ENCODE data around the gene PCBP3. TPM values are rescaled to one million over a fixed set of nuclear protein-coding genes. Genes with fewer than 3 reads are reported as not detected.

Gene PCBP3
- total RNA-seq, 1 donor from 2014 or later = 5.0 TPM

GRCh38 chr21:45827302-45827692 lies 183.8 kb downstream of the PCBP3 start:
- H3K4me3 Mint-ChIP-seq = no peak overlapping the region
- H3K27ac Mint-ChIP-seq = no peak overlapping the region
- peaks cover 7% of the 10 kb centered on the region for H3K27me3 Mint-ChIP-seq (ENCODE audit: low read depth)
- peaks cover 9% of the 10 kb centered on the region for H3K4me1 Mint-ChIP-seq
- DNase-seq (ENCODE audit: low spot score in 2 of 2, unreplicated experiment in 2 of 2) = no peak
- no peaks in the 10 kb centered on the region for H3K36me3 Mint-ChIP-seq
- TF ChIP-seq CTCF (IDR thresholded peaks at IDR 0.05; ENCODE audit: unreplicated experiment) = no peak
- H3K9me3 Mint-ChIP-seq = no peaks in the 10 kb centered on the region

DNA sequence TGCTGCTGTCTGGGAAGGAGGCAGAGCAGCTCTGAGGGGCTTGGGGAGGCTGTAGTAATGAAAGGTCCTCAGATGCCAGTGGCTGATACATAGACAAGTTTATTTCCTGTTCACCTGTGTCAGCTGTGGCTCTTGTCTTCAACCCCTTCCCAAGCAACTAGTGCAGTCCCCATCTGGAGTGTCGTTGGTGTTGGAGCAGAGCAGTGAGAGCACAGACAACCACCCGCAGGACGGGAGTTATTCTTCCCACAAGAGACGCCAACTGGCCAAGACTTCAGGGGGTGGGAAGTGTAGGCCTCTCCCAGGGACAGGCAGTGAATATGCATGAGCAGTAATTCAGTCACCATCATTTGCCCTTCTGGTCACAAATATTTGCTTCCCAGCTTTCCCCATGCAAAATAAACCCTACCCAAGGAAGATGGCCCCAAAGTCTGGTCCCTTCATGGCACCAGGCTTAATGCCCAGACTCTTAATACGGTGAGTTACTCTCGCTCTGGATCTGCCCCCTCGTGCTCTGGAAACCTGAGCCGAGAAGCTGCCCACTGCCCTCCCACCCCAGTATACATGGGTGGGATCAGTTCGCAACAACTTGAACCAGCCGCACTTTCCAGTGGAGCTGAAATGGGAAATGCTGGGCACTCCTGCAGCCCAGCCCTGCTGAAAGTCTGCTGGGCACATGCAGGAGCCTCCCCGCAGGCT lies 184.5 kb downstream of the PCBP3 start:
- no peak for DNase-seq (ENCODE audit: low spot score in 2 of 2, unreplicated experiment in 2 of 2)
- H3K9me3 Mint-ChIP-seq = no peaks in the 10 kb centered on the region
- peaks cover 7% of the 10 kb centered on the region for H3K27me3 Mint-ChIP-seq (ENCODE audit: low read depth)
- H3K4me3 Mint-ChIP-seq = no peak overlapping the region
- no peaks in the 10 kb centered on the region for H3K36me3 Mint-ChIP-seq
- H3K4me1 Mint-ChIP-seq = peaks cover 13% of the 10 kb centered on the region
- H3K27ac Mint-ChIP-seq = no peak overlapping the region
- TF ChIP-seq CTCF (IDR thresholded peaks at IDR 0.05; ENCODE audit: unreplicated experiment) = no peak

GRCh38 chr21:45828580-45829570 lies 185.3 kb downstream of the PCBP3 start:
- Mint-ChIP-seq H3K4me3 (no peak overlapping the region), H3K36me3 (no peaks in the 10 kb centered on the region), H3K27ac (no peak overlapping the region), H3K4me1 (peaks cover 13% of the 10 kb centered on the region), H3K27me3 (ENCODE audit: low read depth) (peaks cover 7% of the 10 kb centered on the region), H3K9me3 (no peaks in the 10 kb centered on the region)
- TF ChIP-seq CTCF (IDR thresholded peaks at IDR 0.05; ENCODE audit: unreplicated experiment) = no peak
- no peak for DNase-seq (ENCODE audit: low spot score in 2 of 2, unreplicated experiment in 2 of 2)

DNA sequence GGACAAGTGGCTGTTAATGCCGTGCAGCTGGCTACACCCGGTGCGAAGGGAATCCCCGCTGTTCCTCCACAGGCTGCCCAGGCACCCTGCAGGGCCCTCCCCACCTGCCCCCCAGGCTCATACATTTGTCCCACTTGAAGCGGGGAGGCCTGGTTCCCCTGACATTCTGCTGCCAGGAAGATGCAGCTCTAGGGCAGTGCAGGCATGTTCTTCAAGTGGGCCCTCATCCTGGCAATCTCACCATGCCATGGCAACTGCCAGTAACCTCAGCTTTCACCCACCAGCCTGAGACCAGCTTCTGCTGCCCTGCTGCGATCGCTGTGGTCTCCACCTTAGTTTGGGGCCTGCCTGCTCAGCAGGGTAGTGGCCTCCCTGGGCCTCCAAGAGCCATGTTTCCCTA lies 186.1 kb downstream of the PCBP3 start:
- H3K36me3 Mint-ChIP-seq = no peaks in the 10 kb centered on the region
- H3K4me1 Mint-ChIP-seq = peaks cover 13% of the 10 kb centered on the region
- H3K9me3 Mint-ChIP-seq = no peaks in the 10 kb centered on the region
- no peak overlapping the region for H3K4me3 Mint-ChIP-seq
- no peak for TF ChIP-seq CTCF (IDR thresholded peaks at IDR 0.05; ENCODE audit: unreplicated experiment)
- no peak for DNase-seq (ENCODE audit: low spot score in 2 of 2, unreplicated experiment in 2 of 2)
- H3K27ac Mint-ChIP-seq = no peak overlapping the region
- H3K27me3 Mint-ChIP-seq (ENCODE audit: low read depth) = peaks cover 4% of the 10 kb centered on the region

DNA sequence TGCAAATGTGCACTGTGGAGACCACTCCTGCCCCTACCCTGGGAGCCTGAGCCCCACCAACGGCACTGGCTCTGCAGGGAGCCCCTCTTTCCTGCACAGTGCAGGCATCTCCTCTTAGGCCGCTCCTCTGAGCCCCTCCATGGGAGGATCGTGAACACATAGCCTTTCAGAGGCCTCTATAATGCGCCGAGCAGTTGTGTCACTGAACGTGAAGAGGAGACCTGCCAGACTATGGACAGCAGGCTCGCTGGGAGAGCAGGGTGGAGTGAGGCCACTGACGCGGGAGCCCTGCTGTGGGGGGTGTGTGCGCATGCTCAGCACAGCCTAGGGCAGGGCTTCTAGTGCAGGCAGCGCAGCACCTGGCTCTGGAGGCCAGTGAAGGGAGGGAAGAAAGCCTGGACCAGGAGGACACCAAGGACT lies 186.7 kb downstream of the PCBP3 start:
- H3K4me1 Mint-ChIP-seq = peaks cover 13% of the 10 kb centered on the region
- H3K27me3 Mint-ChIP-seq (ENCODE audit: low read depth) = peaks cover 4% of the 10 kb centered on the region
- no peak overlapping the region for H3K4me3 Mint-ChIP-seq
- no peaks in the 10 kb centered on the region for H3K36me3 Mint-ChIP-seq
- no peaks in the 10 kb centered on the region for H3K9me3 Mint-ChIP-seq
- no peak overlapping the region for H3K27ac Mint-ChIP-seq
- TF ChIP-seq CTCF (IDR thresholded peaks at IDR 0.05; ENCODE audit: unreplicated experiment) = no peak
- no peak for DNase-seq (ENCODE audit: low spot score in 2 of 2, unreplicated experiment in 2 of 2)

Data from mesothelial cell of epicardium (in vitro differentiated cells).